Astrocyte (in vitro differentiated cells and primary cell): ENCODE measurements around the gene FAM193B. TPM values are rescaled to one million over a fixed set of nuclear protein-coding genes. Genes with fewer than 3 reads are reported as not detected.

ENCODE experiments used
- DNase-seq: peaks from one replicate; pipeline ENCODE4 v3.0.0-alpha.2; 2010; ENCODE audit warnings: low read depth
- FAIRE-seq: peaks from 2 replicates; lab custom pipeline; 2011; peaks lifted over from hg19 to GRCh38; lab: Jason Lieb, UNC
- H2AFZ ChIP-seq: 2 replicates; pipeline ENCODE4 v1.6.0; 2012; ENCODE audit warnings: low read depth, low read length, inconsistent platforms
- H3K27ac ChIP-seq: 2 replicates; pipeline ENCODE4 v1.5.1; 2011; ENCODE audit warnings: low read depth, low read length, inconsistent platforms
- H3K27me3 ChIP-seq: 2 replicates; pipeline ENCODE4 v1.6.0; 2011; ENCODE audit warnings: low read length, inconsistent platforms; ENCODE audit not compliant: insufficient read depth
- H3K36me3 ChIP-seq: 2 replicates; pipeline ENCODE4 v1.5.1; 2011; ENCODE audit warnings: low read length, inconsistent platforms; ENCODE audit not compliant: insufficient read depth
- H3K4me1 ChIP-seq: 2 replicates; pipeline ENCODE4 v1.5.1; 2011; ENCODE audit warnings: low read length, inconsistent platforms; ENCODE audit not compliant: insufficient read depth
- H3K4me2 ChIP-seq: 2 replicates; pipeline ENCODE4 v1.6.0; 2012; ENCODE audit warnings: low read length, inconsistent platforms
- H3K4me3 ChIP-seq: 2 replicates; pipeline ENCODE4 v1.5.1; 2011; ENCODE audit warnings: low read depth, mild to moderate bottlenecking, low read length, inconsistent platforms; ENCODE audit not compliant: insufficient read depth
- H3K79me2 ChIP-seq: 2 replicates; pipeline ENCODE4 v1.6.0; 2012; ENCODE audit warnings: mild to moderate bottlenecking, low read length, inconsistent platforms; ENCODE audit not compliant: insufficient read depth
- H3K9ac ChIP-seq: 2 replicates; pipeline ENCODE4 v1.6.0; 2012; ENCODE audit warnings: mild to moderate bottlenecking, low read length, inconsistent platforms
- H3K9me3 ChIP-seq: 2 replicates; pipeline ENCODE4 v1.5.1; 2012; ENCODE audit warnings: low read depth, mild to moderate bottlenecking, low read length, inconsistent platforms; ENCODE audit not compliant: insufficient read depth
- H4K20me1 ChIP-seq: 2 replicates; pipeline ENCODE4 v1.6.0; 2012; ENCODE audit warnings: low read length, inconsistent platforms; ENCODE audit not compliant: insufficient read depth
- H3K27ac Mint-ChIP-seq: one replicate; pipeline ENCODE4 v1.8.0; 2021; ENCODE audit warnings: mild to moderate bottlenecking, mixed read lengths; ENCODE audit not compliant: unreplicated experiment
- H3K27me3 Mint-ChIP-seq: one replicate; pipeline ENCODE4 v1.8.0; 2021; ENCODE audit warnings: low read depth, mixed read lengths; ENCODE audit not compliant: unreplicated experiment
- H3K36me3 Mint-ChIP-seq: one replicate; pipeline ENCODE4 v1.8.0; 2021; ENCODE audit warnings: low read depth, mixed read lengths; ENCODE audit not compliant: unreplicated experiment
- H3K4me1 Mint-ChIP-seq: one replicate; pipeline ENCODE4 v1.8.0; 2021; ENCODE audit warnings: low read depth, mixed read lengths; ENCODE audit not compliant: unreplicated experiment
- H3K4me3 Mint-ChIP-seq: one replicate; pipeline ENCODE4 v1.8.0; 2021; ENCODE audit warnings: mild to moderate bottlenecking, moderate library complexity, mixed read lengths; ENCODE audit not compliant: unreplicated experiment
- H3K9me3 Mint-ChIP-seq: one replicate; pipeline ENCODE4 v1.8.0; 2021; ENCODE audit warnings: mild to moderate bottlenecking, mixed read lengths; ENCODE audit not compliant: unreplicated experiment
- CTCF ChIP-seq: IDR thresholded peaks from 2 replicates; pipeline ENCODE4 v1.5.1; 2011; ENCODE audit warnings: low read depth, mild to moderate bottlenecking, inconsistent platforms, low read length, moderate library complexity; ENCODE audit not compliant: insufficient read depth
- EZH2 ChIP-seq: IDR thresholded peaks from 2 replicates; pipeline ENCODE4 v1.6.1; 2012; ENCODE audit warnings: mild to moderate bottlenecking, low read length, inconsistent platforms; ENCODE audit not compliant: insufficient read depth
- total RNA-seq: library from RNA; stranded (reverse); gene quantifications from 2 replicates; pipeline ENCODE4 v1.2.1, GENCODE V29; 2021

Gene FAM193B
- total RNA-seq, 1 donor from 2014 or later: 48.3 TPM

DNA sequence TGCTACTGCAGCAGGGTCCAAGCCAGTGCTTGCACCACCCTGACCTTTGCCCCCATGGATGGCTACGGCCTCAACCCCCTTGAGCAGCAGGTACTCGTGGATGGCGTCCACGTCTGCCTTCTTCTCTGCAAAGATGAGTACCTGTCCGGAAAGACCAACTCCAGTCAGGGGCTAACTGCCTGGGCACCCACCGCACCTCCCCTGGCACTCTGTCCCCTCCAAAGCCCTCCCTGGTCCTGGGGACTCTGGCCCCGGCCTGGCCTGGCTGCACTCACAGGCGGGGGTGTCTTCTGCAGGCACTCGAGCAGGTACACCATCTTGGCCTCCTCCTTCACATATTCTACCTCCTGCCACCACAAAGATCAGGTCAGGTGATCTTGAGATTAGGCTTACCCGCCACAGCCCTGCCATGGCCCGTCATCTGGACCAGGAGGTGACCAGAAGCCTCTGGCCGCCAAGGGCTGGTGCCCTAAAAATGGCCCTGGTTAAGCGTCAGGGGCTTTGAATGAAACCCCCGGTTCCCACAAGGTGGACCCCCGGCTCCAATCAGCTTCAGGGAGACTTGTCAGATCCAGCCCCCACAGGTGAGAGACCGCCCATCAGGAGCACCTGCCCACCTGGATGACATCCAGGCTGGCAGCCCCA is 41.5 kb downstream of the FAM193B start:
- no peak for FAIRE-seq

GRCh38 chr5:177511796-177512675 is 42.3 kb downstream of the FAM193B start:
- H3K27ac Mint-ChIP-seq: no peak overlapping the region
- Histone ChIP-seq H2AFZ (no peak overlapping the region), H4K20me1 (peaks cover 50% of the 10 kb centered on the region), H3K4me3 (no peak overlapping the region), H3K36me3 (peaks cover 23% of the 10 kb centered on the region), H3K27ac (no peak overlapping the region), H3K4me1 (peaks cover 11% of the 10 kb centered on the region), H3K4me2 (no peak overlapping the region), H3K9ac (no peak overlapping the region), H3K79me2 (peaks cover 28% of the 10 kb centered on the region), H3K9me3 (no peaks in the 10 kb centered on the region), H3K27me3 (no peaks in the 10 kb centered on the region)
- FAIRE-seq (no peak), DNase-seq (no peak)
- no peak overlapping the region for H3K4me3 Mint-ChIP-seq
- peaks cover 15% of the 10 kb centered on the region for H3K4me1 Mint-ChIP-seq
- TF ChIP-seq EZH2: no peak
- no peak for TF ChIP-seq CTCF
- H3K27me3 Mint-ChIP-seq: no peaks in the 10 kb centered on the region
- no peaks in the 10 kb centered on the region for H3K9me3 Mint-ChIP-seq
- H3K36me3 Mint-ChIP-seq: peaks cover 33% of the 10 kb centered on the region

More for the DNA sequence above, 41.5 kb downstream of the FAM193B start:
- Histone ChIP-seq H3K4me1 (peaks cover 11% of the 10 kb centered on the region), H3K27ac (no peak overlapping the region), H3K79me2 (peaks cover 28% of the 10 kb centered on the region), H2AFZ (no peak overlapping the region), H3K9me3 (no peaks in the 10 kb centered on the region), H3K27me3 (no peaks in the 10 kb centered on the region), H3K9ac (no peak overlapping the region), H3K4me3 (no peak overlapping the region), H4K20me1 (peaks cover 50% of the 10 kb centered on the region), H3K36me3 (peaks cover 23% of the 10 kb centered on the region), H3K4me2 (no peak overlapping the region)
- Mint-ChIP-seq H3K9me3 (no peaks in the 10 kb centered on the region), H3K27ac (no peak overlapping the region), H3K4me1 (peaks cover 15% of the 10 kb centered on the region), H3K36me3 (peaks cover 25% of the 10 kb centered on the region), H3K4me3 (no peak overlapping the region), H3K27me3 (no peaks in the 10 kb centered on the region)
- TF ChIP-seq CTCF (no peak), EZH2 (no peak)
- DNase-seq: no peak
